Mesenchymal stem cell (in vitro differentiated cells and primary cell): Measurements from ENCODE around the gene FLT1.
A peak's percentile ranks its signal among the peaks of the same experiment; 100 is the strongest.

ENCODE experiments used
- DNase-seq: peaks from one replicate; pipeline ENCODE4 v3.0.0-alpha.2; 2013
- H2AFZ ChIP-seq: one replicate; pipeline ENCODE4 v1.6.1; 2013; ENCODE audit warnings: low read depth, mild to moderate bottlenecking, control low read depth, inconsistent platforms, low read length, moderate library complexity
- H2AK5ac ChIP-seq: 2 replicates; pipeline ENCODE4 v1.6.1; 2013; ENCODE audit warnings: low read length, moderate library complexity, mild to moderate bottlenecking, inconsistent platforms; ENCODE audit not compliant: severe bottlenecking
- H2BK120ac ChIP-seq: one replicate; pipeline ENCODE4 v1.6.1; 2013; ENCODE audit warnings: low read depth, mild to moderate bottlenecking, inconsistent platforms, low read length, moderate library complexity
- H2BK12ac ChIP-seq, 2 experiments: one replicate each; pipeline ENCODE4 v1.6.1; 2013; ENCODE audit warnings: inconsistent platforms in 2 of 2, low read length in 2 of 2, mild to moderate bottlenecking in 2 of 2, moderate library complexity in 2 of 2, control low read depth in 1 of 2
- H2BK15ac ChIP-seq: one replicate; pipeline ENCODE4 v1.6.1; 2013; ENCODE audit warnings: mild to moderate bottlenecking, low read depth, inconsistent platforms; ENCODE audit not compliant: poor library complexity, severe bottlenecking
- H2BK5ac ChIP-seq: 2 replicates; pipeline ENCODE4 v1.6.1; 2013; ENCODE audit warnings: low read depth, mild to moderate bottlenecking, low read length, control low read depth, inconsistent platforms; ENCODE audit not compliant: poor library complexity, severe bottlenecking
- H3K14ac ChIP-seq, 2 experiments: one replicate each; pipeline ENCODE4 v1.6.1; 2013; ENCODE audit warnings: inconsistent platforms in 2 of 2, low read length in 2 of 2, control low read depth in 1 of 2, mild to moderate bottlenecking in 1 of 2, moderate library complexity in 1 of 2
- H3K18ac ChIP-seq, 2 experiments: one replicate each; pipeline ENCODE4 v1.6.1; 2013; ENCODE audit warnings: inconsistent platforms in 2 of 2, low read length in 2 of 2, control low read depth in 1 of 2, low read depth in 1 of 2, mild to moderate bottlenecking in 1 of 2
- H3K23ac ChIP-seq, 2 experiments: one replicate each; pipeline ENCODE4 v1.6.1; 2013; ENCODE audit warnings: inconsistent platforms in 2 of 2, low read length in 2 of 2, mild to moderate bottlenecking in 2 of 2, moderate library complexity in 2 of 2, control low read depth in 1 of 2
- H3K27ac ChIP-seq: 2 replicates; pipeline ENCODE4 v1.5.1; 2013; ENCODE audit warnings: mild to moderate bottlenecking, moderate library complexity, low read length, control low read depth, inconsistent platforms; ENCODE audit not compliant: poor library complexity, severe bottlenecking
- H3K27me3 ChIP-seq, 2 experiments: 2 replicates each; pipeline versions ENCODE4 v1.6.1 to v1.7.0; 2013; ENCODE audit warnings: low read length in 2 of 2, mild to moderate bottlenecking in 2 of 2, moderate library complexity in 2 of 2, control low read depth in 1 of 2, inconsistent platforms in 1 of 2; ENCODE audit not compliant: control insufficient read depth in 1 of 2, insufficient read depth in 1 of 2
- H3K36me3 ChIP-seq, 2 experiments: 2 replicates each; pipeline versions ENCODE4 v1.6.1 to v1.7.0; 2013; ENCODE audit warnings: low read length in 2 of 2, control low read depth in 1 of 2, inconsistent platforms in 1 of 2, low read depth in 1 of 2, mild to moderate bottlenecking in 1 of 2; ENCODE audit not compliant: insufficient read depth in 2 of 2, control insufficient read depth in 1 of 2
- H3K4ac ChIP-seq, 2 experiments: one replicate each; pipeline ENCODE4 v1.6.1; 2013; ENCODE audit warnings: inconsistent platforms in 2 of 2, low read length in 2 of 2, mild to moderate bottlenecking in 2 of 2, moderate library complexity in 2 of 2, control low read depth in 1 of 2, low read depth in 1 of 2
- H3K4me1 ChIP-seq: 2 replicates; pipeline ENCODE4 v1.6.1; 2013; ENCODE audit warnings: low read depth, low read length, control low read depth; ENCODE audit not compliant: control insufficient read depth, insufficient read depth
- H3K4me2 ChIP-seq: 2 replicates; pipeline ENCODE4 v1.6.1; 2013; ENCODE audit warnings: low read length, mild to moderate bottlenecking, inconsistent platforms; ENCODE audit not compliant: poor library complexity, severe bottlenecking
- H3K4me3 ChIP-seq, 2 experiments: 2 replicates each; pipeline versions ENCODE4 v1.5.1 to v1.7.0; 2013; ENCODE audit warnings: low read length in 2 of 2, mild to moderate bottlenecking in 2 of 2, control low read depth in 1 of 2, low read depth in 1 of 2; ENCODE audit not compliant: insufficient read depth in 1 of 2
- H3K79me1 ChIP-seq: replicated peaks from 2 replicates; pipeline ENCODE4 v1.6.1; 2013; ENCODE audit warnings: mild to moderate bottlenecking, control low read depth, low read length, inconsistent platforms; ENCODE audit not compliant: poor library complexity, severe bottlenecking
- H3K9ac ChIP-seq: 2 replicates; pipeline ENCODE4 v1.7.0; 2013; ENCODE audit warnings: mild to moderate bottlenecking, low read length, moderate library complexity
- H3K9me3 ChIP-seq: 2 replicates; pipeline ENCODE4 v1.7.0; 2013; ENCODE audit warnings: mild to moderate bottlenecking, low read length; ENCODE audit not compliant: control insufficient read depth
- H4K8ac ChIP-seq: one replicate; pipeline ENCODE4 v1.6.1; 2013; ENCODE audit warnings: inconsistent platforms, mild to moderate bottlenecking, low read length, moderate library complexity
- H4K91ac ChIP-seq: one replicate; pipeline ENCODE4 v1.6.1; 2013; ENCODE audit warnings: mild to moderate bottlenecking, low read length, inconsistent platforms
- WGBS: methylation state at CpG from one replicate; pipeline ENCODE4 v1.1.7; 2013; ENCODE audit warnings: mixed read lengths; 5-methylcytosine and 5-hydroxymethylcytosine counted together

FLT1 gene

GRCh38 chr13:28505543-28506135 lies 10.7 kb upstream of the FLT1 start:
- no peak for DNase-seq
- WGBS: 56% methylated on average over 6 of the region's 7 CpGs

GRCh38 chr13:28503182-28503967 lies 8.4 kb upstream of the FLT1 start:
- Histone ChIP-seq H2BK120ac (no peak overlapping the region), H3K18ac (peak overlapping the region in 1 of 2 experiments; percentile 56), H3K4me1 (peaks cover 2% of the 10 kb centered on the region), H3K27ac (no peak overlapping the region), H3K27me3 (peaks cover 21 to 28% of the 10 kb centered on the region in 2 experiments), H3K4me3 (no peak overlapping the region), H2AFZ (no peak overlapping the region), H2BK5ac (no peak overlapping the region), H3K4me2 (no peak overlapping the region), H2BK12ac (peak overlapping the region in 1 of 2 experiments; percentile 46), H3K36me3 (no peaks in the 10 kb centered on the region), H3K9me3 (no peaks in the 10 kb centered on the region), H2AK5ac (no peak overlapping the region), H3K14ac (no peak overlapping the region), H2BK15ac (no peak overlapping the region), H3K79me1 (no peaks in the 10 kb centered on the region), H4K91ac (no peak overlapping the region), H4K8ac (no peak overlapping the region), H3K9ac (no peak overlapping the region), H3K4ac (no peak overlapping the region), H3K23ac (no peak overlapping the region)
- DNase-seq: peak; percentile 52
- 61% methylated on average over 6 of the region's 6 CpGs for WGBS

More at GRCh38 chr13:28505543-28506135, 10.7 kb upstream of the FLT1 start:
- Histone ChIP-seq H3K4me1 (peaks cover 2% of the 10 kb centered on the region), H3K4ac (peak overlapping the region in 1 of 2 experiments; percentile 24), H3K4me2 (no peak overlapping the region), H3K27ac (no peak overlapping the region), H2BK12ac (no peak overlapping the region), H2BK120ac (no peak overlapping the region), H2BK5ac (no peak overlapping the region), H3K36me3 (no peaks in the 10 kb centered on the region), H3K14ac (no peak overlapping the region), H4K8ac (no peak overlapping the region), H3K9ac (no peak overlapping the region), H3K4me3 (no peak overlapping the region), H4K91ac (no peak overlapping the region), H2BK15ac (no peak overlapping the region), H2AK5ac (no peak overlapping the region), H3K9me3 (no peaks in the 10 kb centered on the region), H2AFZ (no peak overlapping the region), H3K79me1 (no peaks in the 10 kb centered on the region), H3K27me3 (peaks cover 18 to 25% of the 10 kb centered on the region in 2 experiments), H3K23ac (no peak overlapping the region), H3K18ac (no peak overlapping the region)

- H3K79me1 ChIP-seq: no peaks in the 10 kb centered on the region
- peaks cover 2% of the 10 kb centered on the region for H3K4me1 ChIP-seq
- no peak overlapping the region for H3K27ac ChIP-seq
- no peak overlapping the region for H2AFZ ChIP-seq
- H3K14ac ChIP-seq: no peak overlapping the region
- no peak overlapping the region for H2BK120ac ChIP-seq
- DNase-seq: no peak
- no peak overlapping the region for H3K23ac ChIP-seq
- H4K8ac ChIP-seq: no peak overlapping the region
- no peak overlapping the region for H3K4ac ChIP-seq
- H2BK15ac ChIP-seq: no peak overlapping the region
- no peak overlapping the region for H4K91ac ChIP-seq
- H2BK5ac ChIP-seq: no peak overlapping the region
- H3K9me3 ChIP-seq: no peaks in the 10 kb centered on the region
- no peak overlapping the region for H3K4me3 ChIP-seq
- no peak overlapping the region for H3K9ac ChIP-seq
- 85% methylated on average over 6 of the region's 6 CpGs for WGBS
- H3K36me3 ChIP-seq: no peaks in the 10 kb centered on the region
- no peak overlapping the region for H3K4me2 ChIP-seq
- peaks cover 38 to 45% of the 10 kb centered on the region in 2 experiments for H3K27me3 ChIP-seq
- H2AK5ac ChIP-seq: no peak overlapping the region
- peak overlapping the region in 1 of 2 experiments; percentile 71 for H2BK12ac ChIP-seq
- H3K18ac ChIP-seq: peak overlapping the region in 1 of 2 experiments; percentile 11
These were observed 6.6 kb upstream of the FLT1 start for GRCh38 chr13:28501547-28501946.

- Histone ChIP-seq H4K91ac (no peak overlapping the region), H3K18ac (no peak overlapping the region), H3K36me3 (no peaks in the 10 kb centered on the region), H3K4me2 (no peak overlapping the region), H4K8ac (no peak overlapping the region), H3K27ac (no peak overlapping the region), H3K4ac (no peak overlapping the region), H3K27me3 (peaks cover 50 to 57% of the 10 kb centered on the region in 2 experiments), H2BK12ac (no peak overlapping the region), H3K14ac (no peak overlapping the region), H3K4me1 (peaks cover 12% of the 10 kb centered on the region), H3K9ac (no peak overlapping the region), H2BK120ac (no peak overlapping the region), H2AK5ac (no peak overlapping the region), H3K79me1 (no peaks in the 10 kb centered on the region), H3K4me3 (no peak overlapping the region), H3K9me3 (no peaks in the 10 kb centered on the region), H3K23ac (no peak overlapping the region), H2BK5ac (no peak overlapping the region), H2AFZ (no peak overlapping the region), H2BK15ac (no peak overlapping the region)
- DNase-seq: peak; percentile 48
- WGBS: 69% methylated on average over 5 of the region's 5 CpGs
These were observed 4.7 kb upstream of the FLT1 start for GRCh38 chr13:28499609-28500008.
